HepG2 (cell line): Measurements from ENCODE around the gene DSCAML1.

Experiments used
- CENPX ChIP-seq: sonication (generic); formaldehyde crosslinking; IDR thresholded peaks from 2 replicates; pipeline ENCODE4 v1.9.0; 2021; ENCODE audit warnings: mild to moderate bottlenecking, missing genetic modification reagents, moderate library complexity
- CTCF ChIP-seq: sonication (generic); formaldehyde crosslinking; IDR thresholded peaks from 2 replicates; pipeline ENCODE4 v1.5.0; 2020; ENCODE audit warnings: mild to moderate bottlenecking, missing genetic modification reagents, moderate library complexity
- NCOR1 ChIP-seq: fragments of 200-600 bp; sonication (generic); IDR thresholded peaks from 2 replicates; pipeline ENCODE4 v1.7.0; 2017; ENCODE audit warnings: antibody characterized with exemption, low read length, borderline replicate concordance
- POLR2A ChIP-seq, 2 experiments: IDR thresholded peaks; 2 replicates each; pipeline ENCODE4 v1.6.1; 2011; ENCODE audit warnings: low read depth in 2 of 2, low read length in 2 of 2, mild to moderate bottlenecking in 1 of 2, moderate library complexity in 1 of 2; ENCODE audit not compliant: insufficient read depth in 1 of 2
- POLR2AphosphoS5 ChIP-seq: IDR thresholded peaks from 2 replicates; pipeline ENCODE4 v1.6.1; 2012; ENCODE audit warnings: low read depth, low read length
- SIN3A ChIP-seq: IDR thresholded peaks from 2 replicates; pipeline ENCODE4 v1.6.1; 2011; ENCODE audit warnings: low read depth, mild to moderate bottlenecking, control low read depth, low read length, borderline replicate concordance
- ZBTB34 ChIP-seq: sonication (generic); formaldehyde crosslinking; IDR thresholded peaks from 2 replicates; pipeline ENCODE4 v1.8.0; 2022; ENCODE audit warnings: mild to moderate bottlenecking, missing genetic modification reagents
- ZNF512 ChIP-seq: sonication (generic); formaldehyde crosslinking; IDR thresholded peaks from 2 replicates; pipeline ENCODE4 v1.4.0; 2020; ENCODE audit warnings: mild to moderate bottlenecking, missing genetic modification reagents
- ZNF773 ChIP-seq: sonication (generic); formaldehyde crosslinking; IDR thresholded peaks from 2 replicates; pipeline ENCODE4 v1.4.0; 2020; ENCODE audit warnings: missing genetic modification reagents, borderline replicate concordance

- TF ChIP-seq CTCF: no peak
- no peak for TF ChIP-seq POLR2A (IDR thresholded peaks at IDR 0.05; ENCODE audit: insufficient read depth in 1 of 2, low read depth in 2 of 2, low read length in 2 of 2)
- TF ChIP-seq ZNF773 (CRISPR knock-in tag): no peak
- TF ChIP-seq ZBTB34 (CRISPR knock-in tag): no peak
- TF ChIP-seq ZNF512 (CRISPR knock-in tag): no peak
- TF ChIP-seq CENPX (CRISPR knock-in tag): no peak
- no peak for TF ChIP-seq SIN3A
- no peak for TF ChIP-seq POLR2AphosphoS5
- no peak for TF ChIP-seq NCOR1
Observed at GRCh38 chr11:117826190-117826570, 29.2 kb upstream of the DSCAML1 start.
